Cortex of kidney (tissue), 1 donor: ENCODE measurements around the gene TEC.
"Not testable (repeated sequence)": the region's sequence is repeated elsewhere in the genome, so short reads cannot be mapped to it uniquely, and the experiment has no call there.

Experiments used
- DNase-seq: peaks from one replicate; lab custom pipeline; 2025; lab: John Stamatoyannopoulos, UW

Gene TEC

DNA sequence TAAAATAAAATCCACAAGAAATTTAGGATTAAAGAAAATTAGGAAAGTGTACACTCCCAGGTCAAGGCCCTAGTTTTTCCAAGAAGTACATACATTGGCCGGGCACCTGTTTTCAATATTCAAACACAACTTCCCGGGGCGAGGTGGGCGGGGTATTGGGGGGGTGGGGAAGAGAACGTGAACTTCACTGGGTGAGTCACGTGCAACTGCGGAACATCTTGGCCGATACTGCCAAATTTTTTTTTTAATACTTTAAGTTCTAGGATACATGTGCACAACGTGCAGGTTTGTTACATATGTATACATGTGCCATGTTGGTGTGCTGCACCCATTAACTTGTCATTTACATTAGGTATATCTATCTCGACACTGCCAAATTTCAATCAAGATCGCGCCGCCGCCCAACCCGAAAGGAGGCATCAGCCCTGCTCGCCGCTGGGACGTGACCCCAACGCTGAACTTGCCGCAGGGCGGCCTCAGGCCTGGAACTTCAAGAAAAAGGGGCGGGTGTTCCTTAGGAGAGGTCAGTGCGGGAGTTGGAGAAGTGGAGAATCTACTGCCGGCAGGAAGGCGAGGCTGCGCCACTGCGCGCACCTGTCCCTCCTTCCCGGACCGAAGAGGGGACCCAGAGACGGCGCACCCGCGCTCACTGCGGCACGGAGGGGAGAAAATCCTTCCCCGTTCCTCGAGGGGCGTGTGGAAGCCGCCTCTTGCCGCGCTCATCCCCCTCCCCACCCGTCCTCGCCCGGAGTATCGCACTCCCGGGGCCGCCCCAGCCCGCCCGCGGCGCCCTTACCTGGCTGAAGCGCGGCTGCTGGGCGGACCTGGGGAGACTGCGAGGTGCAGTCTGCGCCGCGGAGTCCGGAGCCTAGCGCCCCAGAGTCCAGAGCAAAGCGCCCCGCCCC lies at the start of gene TEC:
TSS of gene TEC (minus strand) at position 883 of the 905 bp plus-strand sequence. CDS start 41,224 bp downstream, outside the sequence.
- no peak for DNase-seq

GRCh38 chr4:48315728-48316630 lies 46.3 kb upstream of the TEC start:
- no peak for DNase-seq

GRCh38 chr4:48314746-48315145 lies 45.1 kb upstream of the TEC start:
- DNase-seq = not testable (repeated sequence)

DNA sequence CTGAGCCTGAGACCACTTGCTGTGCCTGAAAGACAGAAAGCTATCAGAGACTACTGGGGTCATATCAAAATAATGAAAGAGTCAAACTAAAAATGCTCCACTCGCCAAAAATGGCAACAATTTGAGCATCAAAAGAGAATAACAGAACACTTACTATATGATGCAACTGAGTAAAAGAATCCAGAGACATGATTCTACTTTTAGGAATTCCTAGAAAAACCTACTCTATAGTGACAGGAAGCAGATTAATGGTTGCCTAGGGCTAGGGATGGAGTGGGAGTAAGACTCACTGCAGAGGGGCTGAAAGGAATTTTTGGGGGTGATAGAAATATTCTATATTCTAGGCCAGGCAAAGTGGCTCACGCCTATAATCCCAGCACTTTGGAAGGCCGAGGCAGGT lies 42.3 kb upstream of the TEC start:
- DNase-seq = no peak

- no peak for DNase-seq
Measured at GRCh38 chr4:48308901-48309300, 39.3 kb upstream of the TEC start.

DNA sequence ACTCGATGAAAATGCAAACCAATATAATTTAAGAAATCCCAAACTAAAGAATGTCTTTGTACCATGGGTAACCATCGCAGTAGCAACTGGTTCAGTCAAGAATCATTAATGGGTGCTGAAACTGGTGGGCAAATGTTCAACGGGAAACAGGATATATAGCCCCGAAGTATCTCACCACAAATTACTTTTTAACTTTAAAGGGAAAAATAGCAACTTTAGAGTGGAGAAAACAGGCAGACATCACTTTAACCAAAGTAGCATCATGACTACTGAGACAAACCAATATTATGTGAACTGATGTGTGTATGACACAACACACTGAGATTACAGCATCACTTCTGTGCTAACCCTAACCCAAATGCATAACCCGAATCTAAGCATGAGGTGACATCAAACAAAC lies 37.9 kb upstream of the TEC start:
- no peak for DNase-seq

DNA sequence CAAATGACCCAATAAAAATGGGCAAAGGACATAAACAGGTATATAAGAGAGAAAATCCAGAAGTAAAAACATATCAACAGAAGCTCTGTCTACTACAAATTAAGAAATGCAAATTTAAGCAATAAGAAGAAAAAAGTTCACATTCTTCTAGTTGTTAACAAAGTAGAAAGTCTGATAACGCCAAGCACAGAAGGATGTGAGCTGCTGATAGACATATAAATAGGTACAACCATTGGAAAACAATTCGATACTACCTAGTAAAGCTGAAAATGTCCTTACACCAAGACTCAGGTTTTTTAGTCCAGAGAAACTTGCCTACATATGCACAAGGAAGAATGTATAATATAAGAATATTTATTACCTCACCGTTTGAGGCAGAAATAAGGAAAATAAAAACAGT lies 35.9 kb upstream of the TEC start:
- no peak for DNase-seq

GRCh38 chr4:48300004-48300403 lies 30.4 kb upstream of the TEC start:
- no peak for DNase-seq

DNA sequence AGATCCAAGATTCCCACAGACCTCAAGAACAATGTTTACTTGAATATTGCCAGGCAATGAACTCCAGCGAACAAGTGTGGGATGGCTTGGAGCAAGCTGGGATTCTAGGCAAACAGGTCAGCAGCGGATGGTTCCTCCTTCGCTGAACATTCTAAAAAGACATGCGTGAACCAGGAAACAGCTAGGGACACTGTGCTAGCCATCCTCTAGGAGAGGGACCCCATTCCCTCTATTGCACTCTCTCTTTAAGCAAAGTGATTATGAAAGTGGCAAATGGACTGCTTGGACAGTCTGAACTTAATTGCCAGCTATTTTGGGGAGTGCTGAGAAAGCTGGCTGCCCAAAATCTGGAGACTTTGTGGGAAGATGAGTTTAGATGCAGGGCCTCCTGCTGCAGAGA lies 29.9 kb upstream of the TEC start:
- DNase-seq = no peak

- no peak for DNase-seq
Measured at GRCh38 chr4:48297256-48297846, 27.7 kb upstream of the TEC start.

DNA sequence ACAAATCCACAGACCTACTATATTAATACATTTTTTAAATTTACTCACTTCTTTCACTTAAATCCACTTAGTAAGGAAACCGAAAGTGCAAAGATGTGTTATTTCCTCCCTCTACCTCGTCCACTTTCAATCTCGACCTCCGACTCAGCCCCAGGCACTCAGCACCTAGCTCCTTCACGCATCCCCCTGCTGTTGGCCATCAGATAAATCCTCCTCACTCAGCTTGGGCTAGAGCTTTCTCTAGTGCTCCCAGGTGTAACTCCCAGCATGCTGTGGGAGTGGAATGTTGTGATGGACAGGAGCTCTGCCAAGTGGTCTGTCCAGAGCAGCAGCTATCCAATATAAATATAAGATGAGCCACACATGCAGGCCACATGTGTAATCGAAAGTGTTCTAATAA lies 26.7 kb upstream of the TEC start:
- no peak for DNase-seq

DNA sequence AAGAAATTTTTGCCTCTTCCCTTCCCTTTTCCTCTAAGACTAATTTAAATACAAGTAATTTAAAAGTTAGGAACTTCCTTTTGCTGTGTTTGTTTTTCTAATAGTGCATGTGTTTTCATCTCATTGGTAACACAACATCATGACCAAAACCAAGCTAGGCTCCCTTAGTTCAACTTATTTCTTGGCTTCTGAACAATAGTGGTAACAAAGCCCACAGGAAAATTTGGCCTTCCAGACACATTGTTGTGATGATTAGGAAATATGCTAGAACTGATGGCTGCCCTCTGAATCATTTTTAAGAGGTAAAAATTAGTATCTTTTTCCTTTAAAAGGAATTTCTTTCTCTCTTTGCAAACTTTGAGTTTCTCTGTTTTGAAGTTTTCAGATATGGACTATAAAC lies 25.5 kb upstream of the TEC start:
- no peak for DNase-seq

- not testable (repeated sequence) for DNase-seq
Measured at GRCh38 chr4:48292218-48292790, 22.7 kb upstream of the TEC start.

- no peak for DNase-seq
Measured at GRCh38 chr4:48290146-48290772, 20.6 kb upstream of the TEC start.

GRCh38 chr4:48286060-48286459 lies 16.4 kb upstream of the TEC start:
- DNase-seq = not testable (repeated sequence)

DNA sequence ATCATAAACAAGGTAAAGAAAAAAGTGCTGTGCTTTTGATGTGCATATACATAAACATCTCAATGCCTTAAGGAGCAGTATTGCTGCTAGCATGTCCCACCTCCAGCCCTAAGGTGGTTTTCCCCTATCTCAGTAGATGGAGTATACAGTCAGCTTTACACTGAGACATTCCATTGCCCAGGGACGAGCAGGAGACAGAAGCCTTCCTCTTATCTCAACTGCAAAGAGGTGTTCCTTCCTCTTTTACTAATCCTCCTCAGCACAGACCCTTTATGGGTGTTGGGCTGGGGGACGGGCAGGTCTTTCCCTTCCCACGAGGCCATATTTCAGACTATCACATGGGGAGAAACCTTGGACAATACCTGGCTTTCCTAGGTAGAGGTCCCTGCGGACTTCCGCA lies 16.0 kb upstream of the TEC start:
- not testable (repeated sequence) for DNase-seq

DNA sequence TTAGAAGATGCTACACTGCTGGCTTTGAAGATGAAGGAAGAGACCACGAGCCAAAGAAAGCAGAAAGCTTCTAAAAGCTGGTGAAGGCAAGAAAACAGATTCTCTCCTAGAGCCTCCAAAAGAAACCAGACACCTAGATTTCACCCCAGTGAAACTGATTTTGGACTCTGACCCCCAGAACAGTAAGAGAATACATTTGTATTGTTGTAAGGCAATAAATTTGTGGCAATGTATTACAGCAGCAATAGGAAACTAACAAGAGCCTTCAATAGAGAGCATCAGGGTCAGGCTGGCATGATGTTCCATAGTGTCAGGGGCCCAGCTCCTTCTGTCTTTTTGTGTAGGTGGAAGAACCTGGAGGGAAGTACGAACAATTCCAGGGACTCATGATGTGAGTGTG lies 6.0 kb upstream of the TEC start:
- DNase-seq = no peak

DNA sequence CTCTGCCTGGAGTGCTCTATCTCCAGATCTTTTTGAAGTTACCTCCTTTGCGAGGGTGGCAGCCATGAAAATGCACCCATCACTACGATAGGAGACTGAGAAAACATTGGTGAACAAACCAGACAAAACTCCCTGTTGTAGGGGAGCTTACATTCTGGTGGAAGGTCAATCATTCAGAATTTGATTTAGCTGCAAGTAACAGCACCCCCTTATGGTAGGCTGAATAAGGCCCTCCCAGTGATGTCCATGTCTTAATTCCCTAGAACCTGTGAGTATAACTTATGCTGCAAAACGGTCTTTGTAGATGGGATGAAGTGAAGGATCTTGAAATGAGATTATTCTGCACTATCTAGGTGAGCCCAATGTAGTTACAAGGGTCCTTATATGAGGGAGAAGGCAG lies 5.6 kb upstream of the TEC start:
- no peak for DNase-seq

DNA sequence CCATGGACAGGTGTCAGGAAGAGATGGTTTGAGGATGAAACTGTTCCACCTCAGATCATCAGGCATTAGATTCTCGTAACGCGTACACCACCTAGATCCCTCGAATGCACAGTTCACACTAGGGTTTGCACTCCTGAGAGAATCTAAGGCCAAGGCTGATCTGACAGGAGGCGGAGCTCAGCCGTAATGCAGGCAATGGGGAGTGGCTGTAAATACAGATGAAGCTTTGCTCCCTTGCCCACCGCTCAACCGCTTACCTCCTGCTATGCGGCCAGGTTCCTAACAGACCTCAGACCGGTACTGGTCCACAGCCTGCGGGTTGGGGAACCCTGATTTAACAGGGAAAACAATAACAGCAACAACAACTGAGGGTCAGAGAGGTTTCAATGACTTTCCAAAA lies 2.0 kb upstream of the TEC start:
- no peak for DNase-seq

GRCh38 chr4:48270951-48271473 lies 1.4 kb upstream of the TEC start:
- DNase-seq = no peak

DNA sequence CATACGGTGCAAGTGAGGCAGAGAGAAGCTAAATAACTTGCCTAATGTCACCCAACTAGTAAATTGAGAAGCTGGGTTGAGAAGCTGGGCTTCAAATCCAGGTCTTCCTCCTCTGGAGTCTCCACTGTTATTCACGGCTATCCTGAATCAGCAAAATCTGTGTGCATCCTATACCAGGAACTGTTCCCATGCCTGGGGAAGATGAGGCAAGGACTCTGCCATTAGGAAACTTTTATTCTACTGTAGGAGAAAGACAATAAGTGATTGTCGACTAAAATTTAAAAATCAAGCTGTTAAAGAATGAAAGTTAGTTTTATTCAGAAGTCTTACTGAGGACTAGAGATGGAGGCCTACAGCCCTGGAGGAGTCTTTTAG lies 872 bp upstream of the TEC start:
- no peak for DNase-seq
